Panc1 (cell line): ENCODE data around the gene KAZALD1. TPM values are rescaled to one million over a fixed set of nuclear protein-coding genes. Genes with fewer than 3 reads are reported as not detected.
A peak's percentile ranks its signal among the peaks of the same experiment; 100 is the strongest.

Source experiments
- ATAC-seq: fragments of 200-7000 bp; cut with Tn5 transposase; 2 replicates; pipeline ENCODE4 v1.9.1; 2020; ENCODE audit warnings: mild to moderate bottlenecking, moderate library complexity
- BruUV-seq: library from RNA; stranded (reverse); fragments of 400-500 nt; replicated peaks from 2 replicates; lab custom pipeline; 2021; lab: Mats Ljungman, UMichigan
- CTCF ChIA-PET: fragments of 300-600 bp; sonication (Branson Sonifier 250); formaldehyde crosslinking; loops from one replicate; lab custom pipeline; 2022; ENCODE audit warnings: antibody characterized with exemption; lab: Charles Lee
- POLR2A ChIA-PET: fragments of 300-600 bp; sonication (Branson Sonifier 250); formaldehyde crosslinking; loops from one replicate; lab custom pipeline; 2022; ENCODE audit warnings: antibody characterized with exemption; lab: Charles Lee
- DNase-seq: peaks from one replicate; pipeline ENCODE4 v3.0.0-alpha.2; 2010; ENCODE audit warnings: low read depth, low spot score
- H3K27ac ChIP-seq: 2 replicates; pipeline ENCODE4 v1.5.1; 2011; ENCODE audit warnings: mild to moderate bottlenecking, low read length, inconsistent platforms
- H3K27me3 ChIP-seq: fragments of 200-500 bp; sonication (Bioruptor generic); 2 replicates; pipeline ENCODE4 v1.6.0; 2014; ENCODE audit warnings: low read length, inconsistent platforms; ENCODE audit not compliant: control insufficient read depth, insufficient read depth
- H3K36me3 ChIP-seq: fragments of 200-500 bp; sonication (Bioruptor generic); 2 replicates; pipeline ENCODE4 v1.5.1; 2014; ENCODE audit warnings: inconsistent platforms, mild to moderate bottlenecking, low read length, moderate library complexity; ENCODE audit not compliant: control insufficient read depth, insufficient read depth
- H3K4me1 ChIP-seq: 2 replicates; pipeline ENCODE4 v1.5.1; 2011; ENCODE audit warnings: inconsistent platforms, mild to moderate bottlenecking, low read length, moderate library complexity; ENCODE audit not compliant: control insufficient read depth, insufficient read depth
- H3K4me3 ChIP-seq, 2 experiments: 2 replicates each; pipeline ENCODE4 v1.5.1; 2011 to 2012; ENCODE audit warnings: low read depth in 2 of 2, low read length in 2 of 2, mild to moderate bottlenecking in 2 of 2, inconsistent platforms in 1 of 2, moderate library complexity in 1 of 2
- H3K9me3 ChIP-seq: fragments of 200-500 bp; sonication (Bioruptor generic); 2 replicates; pipeline ENCODE4 v1.5.1; 2014; ENCODE audit warnings: low read depth, mild to moderate bottlenecking, inconsistent platforms, low read length, moderate library complexity; ENCODE audit not compliant: control insufficient read depth, insufficient read depth
- POLR2AphosphoS5 ChIP-seq: IDR thresholded peaks from 2 replicates; pipeline ENCODE4 v1.6.1; 2012; ENCODE audit warnings: mild to moderate bottlenecking, low read depth, low read length, moderate library complexity
- SIN3A ChIP-seq: IDR thresholded peaks from 2 replicates; pipeline ENCODE4 v1.6.1; 2012; ENCODE audit warnings: low read depth, mild to moderate bottlenecking, low read length, moderate library complexity, borderline replicate concordance; ENCODE audit not compliant: insufficient read depth
- TCF7L2 ChIP-seq: IDR thresholded peaks from 2 replicates; pipeline ENCODE4 v1.6.1; 2011; ENCODE audit warnings: mild to moderate bottlenecking, low read depth, low read length, inconsistent platforms
- in situ Hi-C: cut with HindIII; loops from 2 replicates; pipeline ENCODE4 v1.10.0; 2016; ENCODE audit warnings: low sequenced_read_pairs, low pct_unique_long_range_greater_than_20kb
- intact Hi-C: fragments of 100-400 bp; cut with micrococcal nuclease; formaldehyde crosslinking; loops from one replicate; pipeline ENCODE4 v1.10.0; 2022; ENCODE audit not compliant: unreplicated experiment
- total RNA-seq: library from RNA; stranded (reverse); gene quantifications from one replicate; pipeline ENCODE4 v1.2.1, GENCODE V29; 2021; ENCODE audit not compliant: unreplicated experiment
- TF ChIP-seq, protein P1 (sequence below): fragments of 450-650 bp; IDR thresholded peaks from 2 replicates; pipeline ENCODE4 v1.5.1; 2017; ENCODE audit warnings: mild to moderate bottlenecking
- TF ChIP-seq, protein P2 (sequence below), 2 experiments: IDR thresholded peaks; 2 replicates each; pipeline ENCODE4 v1.6.1; 2011 to 2012; ENCODE audit warnings: low read depth in 2 of 2, control low read depth in 1 of 2, low read length in 1 of 2, mild to moderate bottlenecking in 1 of 2, moderate library complexity in 1 of 2; ENCODE audit not compliant: insufficient read depth in 1 of 2

Gene KAZALD1
- total RNA-seq, 1 experiment from 2014 or later: 21.2 TPM

DNA sequence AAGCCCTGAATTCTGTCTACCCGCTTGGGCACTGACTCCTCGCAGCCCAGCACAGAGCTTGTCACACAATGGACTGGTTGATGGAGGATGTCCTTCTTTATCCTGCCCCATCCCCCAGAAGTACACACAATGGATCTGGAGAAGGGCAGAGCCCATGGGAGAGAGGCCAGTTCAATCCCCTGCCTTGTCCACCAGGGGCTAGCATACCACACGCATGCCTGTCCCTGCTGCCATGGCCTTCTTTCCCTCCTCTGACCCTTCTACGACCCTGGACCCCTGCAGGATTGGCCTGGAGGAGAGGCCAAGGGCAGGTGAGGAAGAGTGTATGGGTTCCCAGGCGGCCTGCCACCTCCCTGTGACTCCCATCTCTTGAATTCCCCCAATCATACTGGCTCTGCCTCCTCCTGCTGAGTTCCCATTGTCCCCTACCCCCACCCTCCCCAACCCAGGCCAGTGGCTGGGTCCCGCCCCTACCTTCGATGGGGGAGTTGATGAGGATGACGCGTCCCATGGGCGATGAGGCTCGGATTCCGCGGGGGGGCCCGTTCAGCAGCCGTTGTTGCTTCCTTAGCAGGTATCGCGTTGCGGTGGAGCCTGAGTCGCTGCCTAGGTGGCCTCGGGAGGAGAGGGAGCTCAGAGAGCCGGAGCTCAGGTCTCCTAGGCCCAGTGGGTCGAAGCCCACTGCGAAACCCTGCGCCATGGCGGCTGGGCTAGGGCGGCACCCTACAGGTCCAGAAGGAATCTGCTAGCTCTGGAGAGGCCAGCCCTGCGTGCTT, 32.1 kb upstream of the KAZALD1 start:
- CTCF ChIA-PET: interaction anchor here (0.7 to 3.1 kb wide), 6 partner anchors 8 to 301 kb away, joined by 3 to 22 read pairs (median 5); no protein-coding TSS in a partner anchor
- Histone ChIP-seq H3K4me3 (no peak overlapping the region), H3K36me3 (no peaks in the 10 kb centered on the region; the same call in 1 of the 2 replicates), H3K27me3 (no peaks in the 10 kb centered on the region), H3K4me1 (peaks cover 20% of the 10 kb centered on the region), H3K27ac (no peak overlapping the region), H3K9me3 (no peaks in the 10 kb centered on the region)
- ATAC-seq (no peak), DNase-seq (no peak)
- in situ Hi-C loops (no loop called here), intact Hi-C loops (no loop called here)
- POLR2A ChIA-PET: interaction anchor here (0.6 kb wide), 1 partner anchor 124 kb away, joined by 6 read pairs; no protein-coding TSS in a partner anchor
- BruUV-seq: no TSS peak
- TF ChIP-seq TCF7L2: no peak
- TF ChIP-seq, protein P1, sequence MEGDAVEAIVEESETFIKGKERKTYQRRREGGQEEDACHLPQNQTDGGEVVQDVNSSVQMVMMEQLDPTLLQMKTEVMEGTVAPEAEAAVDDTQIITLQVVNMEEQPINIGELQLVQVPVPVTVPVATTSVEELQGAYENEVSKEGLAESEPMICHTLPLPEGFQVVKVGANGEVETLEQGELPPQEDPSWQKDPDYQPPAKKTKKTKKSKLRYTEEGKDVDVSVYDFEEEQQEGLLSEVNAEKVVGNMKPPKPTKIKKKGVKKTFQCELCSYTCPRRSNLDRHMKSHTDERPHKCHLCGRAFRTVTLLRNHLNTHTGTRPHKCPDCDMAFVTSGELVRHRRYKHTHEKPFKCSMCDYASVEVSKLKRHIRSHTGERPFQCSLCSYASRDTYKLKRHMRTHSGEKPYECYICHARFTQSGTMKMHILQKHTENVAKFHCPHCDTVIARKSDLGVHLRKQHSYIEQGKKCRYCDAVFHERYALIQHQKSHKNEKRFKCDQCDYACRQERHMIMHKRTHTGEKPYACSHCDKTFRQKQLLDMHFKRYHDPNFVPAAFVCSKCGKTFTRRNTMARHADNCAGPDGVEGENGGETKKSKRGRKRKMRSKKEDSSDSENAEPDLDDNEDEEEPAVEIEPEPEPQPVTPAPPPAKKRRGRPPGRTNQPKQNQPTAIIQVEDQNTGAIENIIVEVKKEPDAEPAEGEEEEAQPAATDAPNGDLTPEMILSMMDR: no peak
- TF ChIP-seq, protein P2, sequence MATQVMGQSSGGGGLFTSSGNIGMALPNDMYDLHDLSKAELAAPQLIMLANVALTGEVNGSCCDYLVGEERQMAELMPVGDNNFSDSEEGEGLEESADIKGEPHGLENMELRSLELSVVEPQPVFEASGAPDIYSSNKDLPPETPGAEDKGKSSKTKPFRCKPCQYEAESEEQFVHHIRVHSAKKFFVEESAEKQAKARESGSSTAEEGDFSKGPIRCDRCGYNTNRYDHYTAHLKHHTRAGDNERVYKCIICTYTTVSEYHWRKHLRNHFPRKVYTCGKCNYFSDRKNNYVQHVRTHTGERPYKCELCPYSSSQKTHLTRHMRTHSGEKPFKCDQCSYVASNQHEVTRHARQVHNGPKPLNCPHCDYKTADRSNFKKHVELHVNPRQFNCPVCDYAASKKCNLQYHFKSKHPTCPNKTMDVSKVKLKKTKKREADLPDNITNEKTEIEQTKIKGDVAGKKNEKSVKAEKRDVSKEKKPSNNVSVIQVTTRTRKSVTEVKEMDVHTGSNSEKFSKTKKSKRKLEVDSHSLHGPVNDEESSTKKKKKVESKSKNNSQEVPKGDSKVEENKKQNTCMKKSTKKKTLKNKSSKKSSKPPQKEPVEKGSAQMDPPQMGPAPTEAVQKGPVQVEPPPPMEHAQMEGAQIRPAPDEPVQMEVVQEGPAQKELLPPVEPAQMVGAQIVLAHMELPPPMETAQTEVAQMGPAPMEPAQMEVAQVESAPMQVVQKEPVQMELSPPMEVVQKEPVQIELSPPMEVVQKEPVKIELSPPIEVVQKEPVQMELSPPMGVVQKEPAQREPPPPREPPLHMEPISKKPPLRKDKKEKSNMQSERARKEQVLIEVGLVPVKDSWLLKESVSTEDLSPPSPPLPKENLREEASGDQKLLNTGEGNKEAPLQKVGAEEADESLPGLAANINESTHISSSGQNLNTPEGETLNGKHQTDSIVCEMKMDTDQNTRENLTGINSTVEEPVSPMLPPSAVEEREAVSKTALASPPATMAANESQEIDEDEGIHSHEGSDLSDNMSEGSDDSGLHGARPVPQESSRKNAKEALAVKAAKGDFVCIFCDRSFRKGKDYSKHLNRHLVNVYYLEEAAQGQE (IDR thresholded peaks at IDR 0.05; ENCODE audit: insufficient read depth in 1 of 2, low read depth in 2 of 2, low read length in 1 of 2): no peak
- no peak for TF ChIP-seq SIN3A
- TF ChIP-seq POLR2AphosphoS5: no peak

DNA sequence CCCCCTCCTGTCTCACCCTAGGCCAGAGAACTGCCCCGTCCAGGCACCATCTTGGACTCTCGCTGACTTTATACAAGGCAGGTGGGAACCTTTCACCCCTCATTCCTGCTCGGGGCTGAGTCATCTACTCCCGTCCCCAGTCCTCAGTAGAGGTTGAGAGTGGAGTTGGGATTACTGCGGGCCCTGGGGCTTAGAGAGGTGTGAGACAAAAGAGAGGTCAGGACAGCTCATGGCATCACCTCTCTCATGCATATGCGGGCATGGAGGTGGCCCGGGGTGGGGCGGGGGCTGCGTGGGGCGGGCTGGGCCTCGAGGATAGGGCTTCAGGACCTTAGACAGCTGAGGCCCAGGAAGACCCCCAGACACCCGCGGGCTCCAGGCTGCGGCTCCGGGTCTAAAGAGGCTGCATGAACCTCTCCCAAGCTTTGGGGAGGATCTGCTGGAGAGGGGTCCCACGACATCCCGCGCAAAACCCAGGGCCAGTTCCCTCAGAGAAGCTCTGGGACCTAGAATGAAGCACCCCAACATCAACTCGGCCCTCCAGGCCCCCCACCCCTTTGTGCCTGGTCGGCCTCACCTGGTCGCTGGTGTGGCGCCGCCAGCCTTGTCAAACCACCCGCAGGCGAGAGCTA, 31.2 kb upstream of the KAZALD1 start:
- CTCF ChIA-PET: interaction anchor here (0.5 to 3.1 kb wide), 10 partner anchors 7 to 470 kb away, joined by 3 to 22 read pairs (median 5); no protein-coding TSS in a partner anchor
- no peak for DNase-seq
- H3K27me3 ChIP-seq: no peaks in the 10 kb centered on the region
- H3K4me1 ChIP-seq: peaks cover 20% of the 10 kb centered on the region
- H3K27ac ChIP-seq: no peak overlapping the region; the same call in 1 of the 2 replicates
- no peaks in the 10 kb centered on the region for H3K9me3 ChIP-seq
- POLR2A ChIA-PET: interaction anchor here (0.6 to 1.2 kb wide), 5 partner anchors 12 to 712 kb away, joined by 3 to 7 read pairs (median 4); no protein-coding TSS in a partner anchor
- intact Hi-C loops (no loop called here), in situ Hi-C loops (no loop called here)
- ATAC-seq: no peak; the same call in 1 of the 2 replicates
- H3K4me3 ChIP-seq: peak overlapping the region; percentile 69 to 94
- no peaks in the 10 kb centered on the region; the same call in 1 of the 2 replicates for H3K36me3 ChIP-seq
- 0 out of 2 replicates have a peak, but pooled peaks have one; percentile 1 for TF ChIP-seq SIN3A
- TF ChIP-seq, protein P1: no peak
- BruUV-seq: no TSS peak
